ENCODE measurements around the gene EEFSEC. TPM values are rescaled to one million over a fixed set of nuclear protein-coding genes. Genes with fewer than 3 reads are reported as not detected.
A peak's percentile ranks its signal among the peaks of the same experiment; 100 is the strongest.

EEFSEC gene
- total RNA-seq, 1 donor from 2014 or later = 15.3 TPM

DNA sequence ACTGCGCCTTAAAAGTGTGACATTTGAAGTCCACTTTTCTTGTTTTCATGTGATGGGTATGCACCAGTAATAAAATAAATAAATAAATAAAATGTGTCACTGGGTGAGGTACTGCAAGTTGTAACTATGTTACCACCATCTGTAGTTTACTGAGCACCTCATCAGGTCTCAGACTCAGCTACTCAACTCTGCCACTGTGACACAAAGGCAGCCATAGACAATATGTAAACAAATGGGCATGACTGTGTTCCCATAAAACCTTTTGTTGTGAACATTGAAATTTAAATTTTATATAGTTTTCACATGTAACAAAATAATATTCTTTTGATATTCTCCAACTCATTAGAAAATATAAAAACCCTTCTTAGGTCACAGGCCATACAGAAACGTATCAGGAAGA lies 193.3 kb downstream of the EEFSEC start:
- no peak for TF ChIP-seq CTCF (IDR thresholded peaks at IDR 0.05)
- intact Hi-C loops (cut with DNase I) = no loop called here
- H3K27me3 ChIP-seq = no peaks in the 10 kb centered on the region
- DNase-seq (no peak), ATAC-seq (no peak)
- H3K4me1 ChIP-seq = no peaks in the 10 kb centered on the region
- no peak overlapping the region for H3K27ac ChIP-seq
- no peak overlapping the region for H3K4me3 ChIP-seq
- peaks cover 3% of the 10 kb centered on the region for H3K36me3 ChIP-seq
- H3K9me3 ChIP-seq = no peaks in the 10 kb centered on the region

DNA sequence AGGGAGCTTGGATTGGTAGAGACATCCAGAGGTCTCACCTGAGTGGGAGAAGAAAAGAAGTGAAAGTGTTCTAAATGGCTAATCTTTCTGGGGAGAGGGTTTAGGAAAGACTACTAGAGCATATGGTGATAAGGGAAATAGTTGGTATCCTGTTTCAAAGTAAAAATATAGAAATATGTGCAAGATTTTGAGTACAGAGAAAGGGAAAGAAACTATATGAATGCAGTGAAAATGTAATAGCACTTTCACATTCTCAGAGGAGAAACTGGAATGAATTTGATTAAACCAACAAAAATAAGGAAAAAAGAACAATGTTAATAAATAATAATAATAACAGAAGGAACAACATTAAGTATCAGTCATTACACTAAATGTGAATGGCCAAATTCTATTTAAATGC lies 194.0 kb downstream of the EEFSEC start:
- Histone ChIP-seq H3K27me3 (no peaks in the 10 kb centered on the region), H3K27ac (no peak overlapping the region), H3K4me1 (no peaks in the 10 kb centered on the region), H3K4me3 (no peak overlapping the region), H3K9me3 (no peaks in the 10 kb centered on the region), H3K36me3 (no peaks in the 10 kb centered on the region)
- intact Hi-C loops (cut with DNase I) = no loop called here
- DNase-seq = no peak
- no peak for ATAC-seq
- no peak for TF ChIP-seq CTCF (IDR thresholded peaks at IDR 0.05)

DNA sequence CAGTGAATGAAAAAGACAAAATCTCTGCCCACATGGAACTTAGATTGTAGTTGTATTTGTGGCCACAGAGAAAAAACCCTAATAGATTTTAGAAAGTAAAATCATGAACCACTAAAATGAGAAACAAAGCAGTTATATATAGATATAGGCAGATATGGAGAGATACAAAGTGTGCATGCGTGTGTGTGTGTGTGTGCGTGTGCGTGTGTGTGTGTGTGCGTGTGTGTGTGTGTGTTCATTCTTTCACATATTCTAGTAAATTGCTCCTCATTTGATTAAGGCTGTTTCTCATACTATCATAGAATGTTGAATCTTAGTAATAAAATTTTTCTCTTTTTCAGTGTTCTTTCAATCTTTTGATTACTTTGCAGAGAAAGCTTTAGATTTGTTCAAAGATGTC lies 194.8 kb downstream of the EEFSEC start:
- no peak for TF ChIP-seq CTCF (IDR thresholded peaks at IDR 0.05)

GRCh38 chr3:128348805-128349531 lies 195.7 kb downstream of the EEFSEC start:
- no peaks in the 10 kb centered on the region for H3K27me3 ChIP-seq
- peaks cover 8% of the 10 kb centered on the region for H3K4me1 ChIP-seq
- no peak overlapping the region for H3K27ac ChIP-seq
- no peaks in the 10 kb centered on the region for H3K36me3 ChIP-seq
- no peak for TF ChIP-seq CTCF (IDR thresholded peaks at IDR 0.05)
- H3K4me3 ChIP-seq = no peak overlapping the region
- intact Hi-C loops (cut with DNase I) = no loop called here
- H3K9me3 ChIP-seq = no peaks in the 10 kb centered on the region
- DNase-seq (no peak), ATAC-seq (no peak)

More for the DNA sequence above, 194.8 kb downstream of the EEFSEC start:
- H3K27ac ChIP-seq = no peak overlapping the region
- no peaks in the 10 kb centered on the region for H3K4me1 ChIP-seq
- ATAC-seq (no peak), DNase-seq (no peak)
- no peaks in the 10 kb centered on the region for H3K9me3 ChIP-seq
- intact Hi-C loops (cut with DNase I) = no loop called here
- H3K36me3 ChIP-seq = no peaks in the 10 kb centered on the region
- H3K4me3 ChIP-seq = no peak overlapping the region
- no peaks in the 10 kb centered on the region for H3K27me3 ChIP-seq

- Histone ChIP-seq H3K9me3 (no peaks in the 10 kb centered on the region), H3K4me3 (no peak overlapping the region), H3K36me3 (no peaks in the 10 kb centered on the region), H3K4me1 (peaks cover 14% of the 10 kb centered on the region), H3K27me3 (no peaks in the 10 kb centered on the region), H3K27ac (no peak overlapping the region)
- no peak for TF ChIP-seq CTCF (IDR thresholded peaks at IDR 0.05)
- DNase-seq (no peak), ATAC-seq (peak; percentile 7)
- intact Hi-C loops (cut with DNase I) = no loop called here
Measured at GRCh38 chr3:128349963-128350599, 196.8 kb downstream of the EEFSEC start.

Measured in upper lobe of right lung (tissue), 1 donor.